Stimulated activated CD4-positive, alpha-beta T cell treated with anti-CD3 and anti-CD28 coated beads, Interleukin-1b, Interleukin-23, amount 100 ng/mL, for 24 hours (primary cell): ENCODE results near the gene ATP1A3.

ENCODE experiments used
- DNase-seq, 4 experiments: peaks; one replicate each; pipeline ENCODE4 v3.0.0-alpha.2; 2020; ENCODE audit warnings: low read depth in 4 of 4, low spot score in 1 of 4

Gene ATP1A3

DNA sequence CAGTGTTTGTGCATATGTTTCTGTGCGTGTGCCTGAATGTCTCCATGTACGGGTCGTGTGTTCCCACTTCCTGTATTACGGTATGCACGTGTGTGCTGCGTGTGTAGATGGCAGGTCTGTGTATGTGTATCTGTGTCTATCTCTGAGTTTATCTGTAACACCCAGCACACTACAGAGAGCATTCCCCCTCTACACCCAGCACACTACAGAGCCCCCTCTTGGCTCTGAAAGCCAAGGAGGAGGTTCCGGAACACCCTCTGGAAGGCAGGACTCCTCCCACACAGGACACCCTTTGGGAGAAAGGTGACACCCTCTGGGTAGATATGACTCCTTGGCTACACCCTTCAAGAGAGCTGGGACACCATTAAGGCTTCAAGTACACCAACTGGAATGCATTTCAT, 63.7 kb downstream of the ATP1A3 start:
- no peak for DNase-seq

GRCh38 chr19:41929536-41930071, 64.4 kb downstream of the ATP1A3 start:
- DNase-seq = no peak

GRCh38 chr19:41928754-41929535, 65.1 kb downstream of the ATP1A3 start:
- no peak for DNase-seq

DNA sequence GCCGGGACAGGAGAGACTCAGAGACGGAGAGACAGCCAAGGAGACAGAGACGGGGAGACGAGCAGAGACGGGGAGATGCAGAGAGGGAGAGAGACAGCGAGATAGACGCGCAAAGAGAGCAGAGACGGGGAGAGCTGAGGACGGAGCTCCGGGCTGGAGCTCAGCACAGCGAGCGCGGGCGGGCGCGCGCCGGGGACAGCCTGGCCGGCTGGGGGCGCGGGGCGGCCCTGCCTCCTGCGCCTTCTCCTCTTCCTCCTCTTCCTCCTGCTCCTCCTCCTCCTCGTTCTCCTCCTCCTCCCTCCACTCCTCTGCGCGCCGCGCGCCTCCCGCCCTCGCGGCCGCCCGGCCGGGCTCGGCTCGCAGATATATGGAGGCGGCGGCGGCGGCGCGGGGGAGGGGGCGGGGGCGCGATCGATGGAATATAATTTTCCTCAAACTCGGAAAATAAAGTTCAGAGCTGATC, 65.8 kb downstream of the ATP1A3 start, which contains the start of gene ERFL:
ERFL (minus strand) TSS at position 229 of the 463 bp plus-strand sequence. CDS start 15,530 bp downstream, outside the sequence.
- DNase-seq = peak in 1 of 4 experiments; percentile 26

- DNase-seq = no peak
These were observed 66.4 kb downstream of the ATP1A3 start for GRCh38 chr19:41927497-41928192.

GRCh38 chr19:41926763-41927496, 67.1 kb downstream of the ATP1A3 start:
- DNase-seq = no peak

GRCh38 chr19:41926028-41926762, 67.8 kb downstream of the ATP1A3 start:
- no peak for DNase-seq

GRCh38 chr19:41925208-41926003, 68.6 kb downstream of the ATP1A3 start:
- DNase-seq = no peak

DNA sequence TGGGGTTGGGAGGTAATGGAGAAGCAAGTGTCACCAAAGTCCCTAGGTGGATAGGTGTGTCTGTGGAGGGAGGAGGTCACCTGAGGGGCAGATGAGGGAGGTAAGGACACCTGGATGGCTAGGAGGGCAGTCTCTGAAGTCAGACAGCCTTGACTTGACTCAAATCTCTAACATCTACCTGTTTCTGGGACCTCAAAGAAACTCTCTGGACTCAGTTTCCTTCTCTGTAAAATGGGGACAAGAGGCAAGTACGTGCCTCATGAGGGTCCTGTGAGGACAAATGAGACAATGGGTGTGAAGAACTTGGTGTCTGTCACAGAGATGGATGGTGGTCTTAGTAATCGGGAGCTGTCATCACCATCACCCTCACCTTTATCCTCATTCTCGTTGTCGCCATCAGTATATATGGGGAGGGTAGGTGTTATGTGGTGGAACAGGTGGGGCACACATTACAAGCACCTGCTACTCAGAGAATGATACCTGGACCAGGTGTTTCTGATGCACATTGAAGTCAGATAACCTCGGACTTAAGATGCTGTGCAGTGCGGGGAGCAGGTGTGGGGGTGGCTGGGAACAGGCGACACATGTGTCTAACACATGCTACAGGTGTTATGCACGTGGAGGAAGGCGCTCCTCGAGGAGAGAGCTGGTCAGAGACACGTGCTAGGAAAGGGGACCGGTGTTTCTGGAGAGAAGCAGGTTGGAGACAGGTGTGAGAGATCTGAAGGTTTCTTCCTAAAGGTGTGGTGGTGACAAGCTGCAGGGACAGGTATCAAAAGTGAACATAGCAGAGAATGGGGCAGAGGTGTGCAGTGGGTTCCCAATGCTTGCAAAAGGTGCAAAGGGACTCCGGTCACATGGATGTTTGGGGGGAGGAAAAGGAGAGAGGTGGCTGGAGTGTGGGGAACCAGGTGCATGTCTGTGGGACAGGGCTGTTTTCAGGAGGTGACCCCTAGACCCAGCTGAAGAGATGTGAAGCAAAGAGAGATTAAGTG, 69.6 kb downstream of the ATP1A3 start:
- DNase-seq = no peak

DNA sequence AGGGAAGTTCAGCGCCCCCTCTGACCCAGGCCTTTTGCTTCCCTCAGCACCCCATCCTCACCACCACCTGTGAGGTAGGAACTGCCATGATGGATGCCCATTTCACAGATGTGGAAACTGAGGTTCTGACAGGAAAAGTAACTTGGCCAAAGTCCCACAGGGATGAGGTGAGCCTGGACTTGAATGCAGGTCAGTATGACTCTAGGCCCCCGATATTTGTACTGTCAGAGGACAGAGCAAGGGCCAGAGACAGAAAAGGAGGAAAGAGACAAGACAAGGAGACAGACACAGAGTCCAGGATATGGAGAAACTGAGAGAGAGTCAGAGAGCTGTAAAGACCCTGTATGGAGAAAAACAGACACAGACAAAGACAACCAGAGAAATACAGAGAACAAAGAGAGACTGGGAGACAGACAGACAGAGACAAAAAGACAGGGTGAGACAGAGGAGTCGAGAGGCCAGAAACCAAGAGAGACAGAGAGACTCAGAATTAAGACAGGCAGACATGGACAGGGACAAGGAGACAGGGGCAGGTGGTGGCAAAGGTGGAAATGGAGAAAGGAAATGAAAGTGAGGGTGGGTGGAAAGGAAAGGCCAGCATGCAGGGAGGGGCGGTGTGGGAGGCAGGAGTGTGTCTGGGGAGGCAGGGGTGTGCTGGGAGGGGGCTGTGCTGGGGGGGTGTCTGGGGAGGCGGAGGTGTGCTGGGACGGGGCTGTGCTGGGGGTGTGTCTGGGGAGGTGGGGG, 70.8 kb downstream of the ATP1A3 start:
- no peak for DNase-seq

DNA sequence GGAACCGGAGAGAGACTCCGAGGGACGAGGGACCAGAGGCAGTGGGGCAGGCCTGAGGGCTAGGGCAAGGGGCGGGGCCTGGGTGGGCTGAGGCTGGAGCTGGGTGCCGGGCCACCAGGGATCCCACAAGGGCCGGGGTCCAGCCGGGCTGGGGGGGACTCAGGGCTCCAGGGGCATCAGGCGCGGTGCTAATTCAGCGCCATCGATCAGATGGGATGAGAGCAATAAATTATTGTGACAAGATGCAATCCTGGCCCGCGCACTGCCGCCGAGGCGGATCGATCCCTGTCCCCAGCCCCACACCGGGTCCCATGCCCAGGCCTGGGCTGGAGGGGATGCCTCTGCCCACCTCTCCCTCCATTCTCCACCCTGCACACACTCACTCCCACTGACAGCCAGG, 71.4 kb downstream of the ATP1A3 start:
- no peak for DNase-seq

- DNase-seq = no peak
These were observed 72.2 kb downstream of the ATP1A3 start for GRCh38 chr19:41921577-41922576.

GRCh38 chr19:41920882-41921576, 73.0 kb downstream of the ATP1A3 start:
- DNase-seq = no peak

DNA sequence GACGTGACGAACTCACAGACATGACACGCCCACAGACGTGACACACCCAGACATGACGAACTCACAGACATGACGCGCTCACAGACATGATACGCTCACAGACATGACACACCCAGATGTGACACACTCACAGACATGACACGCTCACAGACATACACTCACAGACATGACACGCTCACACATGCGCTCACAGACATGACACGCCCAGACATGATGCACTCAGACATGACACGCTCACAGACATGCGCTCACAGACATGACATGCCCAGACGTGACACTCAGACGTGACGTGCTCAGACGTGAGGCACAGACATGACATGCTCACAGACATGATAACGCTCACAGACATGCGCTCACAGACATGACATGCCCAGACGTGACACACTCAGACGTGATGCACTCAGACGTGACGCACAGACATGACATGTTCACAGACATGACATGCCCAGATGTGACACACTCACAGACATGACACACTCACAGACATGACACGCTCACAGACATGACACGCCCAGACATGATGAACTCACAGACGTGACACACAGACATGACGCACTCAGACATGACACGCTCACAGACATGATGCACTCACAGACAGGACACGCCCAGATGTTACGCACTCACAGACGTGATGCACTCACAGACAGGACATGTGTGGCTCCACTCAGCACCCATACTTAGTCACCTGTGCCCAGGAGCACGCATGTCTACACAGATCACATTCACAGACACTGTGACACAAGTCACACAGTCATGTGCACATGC, 73.9 kb downstream of the ATP1A3 start:
- DNase-seq = no peak

DNA sequence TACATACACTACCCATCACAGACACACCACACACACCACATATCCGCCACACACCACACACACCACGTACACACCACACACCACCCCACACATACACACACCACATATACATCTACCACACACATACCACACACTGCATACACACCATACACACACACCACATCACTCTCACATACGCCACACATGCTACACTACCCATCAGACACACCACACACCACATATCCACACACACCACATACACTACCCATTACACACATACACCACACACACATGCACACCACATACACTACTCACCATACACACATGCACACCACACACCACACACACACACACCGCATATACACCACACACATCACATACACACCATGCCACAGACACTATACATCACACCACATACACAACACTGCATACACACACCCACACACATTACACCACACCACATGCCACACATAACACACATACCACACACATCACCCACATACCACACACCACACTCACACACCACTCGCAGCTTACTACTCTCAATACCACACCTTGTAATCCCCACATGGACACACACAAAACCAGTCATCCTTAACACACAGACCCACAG, 75.3 kb downstream of the ATP1A3 start:
- no peak for DNase-seq
